AG09309 (cell line): ENCODE data around the gene BRIP1.
"Not testable (repeated sequence)": the region's sequence is repeated elsewhere in the genome, so short reads cannot be mapped to it uniquely, and the experiment has no call there.

Experiments
- DNase-seq: peaks from one replicate; pipeline ENCODE4 v3.0.0-alpha.2; 2010; ENCODE audit warnings: low read depth
- H3K4me3 ChIP-seq: 2 replicates; pipeline ENCODE4 v1.5.1; 2011; ENCODE audit warnings: mild to moderate bottlenecking, low read depth, low read length, moderate library complexity; ENCODE audit not compliant: control insufficient read depth
- TF ChIP-seq, protein P1 (sequence below): IDR thresholded peaks from 2 replicates; pipeline ENCODE4 v1.5.1; 2011; ENCODE audit warnings: mild to moderate bottlenecking, low read depth, low read length, inconsistent platforms; ENCODE audit not compliant: insufficient read depth, control insufficient read depth; ENCODE audit errors: missing control alignments

The BRIP1 gene

DNA sequence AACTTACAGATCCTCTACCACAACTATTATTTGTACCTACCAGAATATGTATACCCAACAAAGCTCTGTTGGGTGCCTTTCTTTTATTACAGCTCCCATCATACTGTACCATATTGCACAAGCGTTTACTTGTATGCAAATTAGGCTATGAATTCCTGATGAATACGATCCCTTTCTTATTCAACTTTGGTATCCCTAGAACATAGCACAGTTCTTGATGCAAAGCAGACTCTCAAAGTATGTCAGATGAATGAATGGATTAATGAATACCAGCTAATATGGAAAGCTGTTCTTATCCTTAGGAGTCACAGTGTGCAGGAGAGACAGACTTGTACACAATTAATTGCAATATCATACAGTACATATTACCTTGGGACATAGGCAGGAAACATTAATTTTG lies 192.6 kb downstream of the BRIP1 start:
- no peak for DNase-seq
- H3K4me3 ChIP-seq, result no peak overlapping the region
- TF ChIP-seq, protein P1, sequence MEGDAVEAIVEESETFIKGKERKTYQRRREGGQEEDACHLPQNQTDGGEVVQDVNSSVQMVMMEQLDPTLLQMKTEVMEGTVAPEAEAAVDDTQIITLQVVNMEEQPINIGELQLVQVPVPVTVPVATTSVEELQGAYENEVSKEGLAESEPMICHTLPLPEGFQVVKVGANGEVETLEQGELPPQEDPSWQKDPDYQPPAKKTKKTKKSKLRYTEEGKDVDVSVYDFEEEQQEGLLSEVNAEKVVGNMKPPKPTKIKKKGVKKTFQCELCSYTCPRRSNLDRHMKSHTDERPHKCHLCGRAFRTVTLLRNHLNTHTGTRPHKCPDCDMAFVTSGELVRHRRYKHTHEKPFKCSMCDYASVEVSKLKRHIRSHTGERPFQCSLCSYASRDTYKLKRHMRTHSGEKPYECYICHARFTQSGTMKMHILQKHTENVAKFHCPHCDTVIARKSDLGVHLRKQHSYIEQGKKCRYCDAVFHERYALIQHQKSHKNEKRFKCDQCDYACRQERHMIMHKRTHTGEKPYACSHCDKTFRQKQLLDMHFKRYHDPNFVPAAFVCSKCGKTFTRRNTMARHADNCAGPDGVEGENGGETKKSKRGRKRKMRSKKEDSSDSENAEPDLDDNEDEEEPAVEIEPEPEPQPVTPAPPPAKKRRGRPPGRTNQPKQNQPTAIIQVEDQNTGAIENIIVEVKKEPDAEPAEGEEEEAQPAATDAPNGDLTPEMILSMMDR, result no peak

GRCh38 chr17:61669522-61669921 lies 193.8 kb downstream of the BRIP1 start:
- TF ChIP-seq, protein P1, result no peak

DNA sequence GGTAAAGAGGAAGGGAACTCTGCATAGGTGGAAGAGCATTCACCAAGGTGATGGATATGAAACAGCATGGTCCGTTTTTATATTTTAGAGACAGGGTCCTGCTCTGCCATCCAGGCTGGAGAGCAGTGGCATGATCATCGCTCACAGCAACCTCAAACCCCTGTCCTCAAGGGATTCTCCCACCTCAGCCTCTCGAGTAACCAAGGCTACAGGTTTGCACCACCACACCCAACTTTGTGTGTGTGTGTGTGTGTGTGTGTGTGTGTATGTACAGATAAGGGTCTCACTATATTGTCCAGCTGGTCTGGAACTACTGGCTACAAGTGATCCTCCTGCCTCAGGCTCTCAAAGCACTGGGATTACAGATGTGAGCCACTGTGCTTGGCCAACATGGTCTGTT lies 194.8 kb downstream of the BRIP1 start:
- TF ChIP-seq, protein P1, result no peak
- DNase-seq, result no peak
- no peak overlapping the region for H3K4me3 ChIP-seq

More at GRCh38 chr17:61669522-61669921, 193.8 kb downstream of the BRIP1 start:
- no peak for DNase-seq
- no peak overlapping the region for H3K4me3 ChIP-seq

DNA sequence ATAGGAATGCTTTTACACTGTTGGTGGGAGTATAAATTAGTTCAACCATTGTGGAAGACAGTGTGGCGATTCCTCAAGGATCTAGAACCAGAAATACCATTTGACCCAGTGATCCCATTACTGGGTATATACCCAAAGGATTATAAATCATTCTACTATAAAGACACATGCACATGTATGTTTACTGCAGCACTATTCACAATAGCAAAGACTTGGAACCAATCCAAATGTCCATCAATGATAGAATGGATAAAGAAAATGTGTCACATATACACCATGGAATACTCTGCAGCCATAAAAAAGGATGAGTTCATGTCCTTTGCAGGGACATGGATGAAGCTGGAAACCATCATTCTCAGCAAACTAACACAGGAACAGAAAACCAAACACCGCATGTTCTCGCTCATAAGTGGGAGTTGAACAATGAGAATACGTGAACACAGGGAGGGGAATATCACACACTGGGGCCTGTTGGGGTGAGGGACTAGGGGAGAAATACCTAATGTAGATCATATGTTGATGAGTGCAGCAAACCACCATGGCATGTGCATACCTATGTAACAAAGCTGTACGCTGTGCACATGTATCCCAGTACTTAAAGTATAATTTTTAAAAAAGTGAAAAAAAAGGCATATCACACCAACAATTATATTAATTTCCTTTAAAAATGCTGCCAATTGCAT lies 196.8 kb downstream of the BRIP1 start:
- DNase-seq, H3K4me3 ChIP-seq: not testable (repeated sequence)

- TF ChIP-seq, protein P1, result no peak
- no peak overlapping the region for H3K4me3 ChIP-seq
- DNase-seq, result no peak
These were observed 200.0 kb downstream of the BRIP1 start for GRCh38 chr17:61663310-61663709.

- no peak for DNase-seq
- TF ChIP-seq, protein P1, result no peak
- no peak overlapping the region for H3K4me3 ChIP-seq
These were observed 200.6 kb downstream of the BRIP1 start for GRCh38 chr17:61662741-61663140.

DNA sequence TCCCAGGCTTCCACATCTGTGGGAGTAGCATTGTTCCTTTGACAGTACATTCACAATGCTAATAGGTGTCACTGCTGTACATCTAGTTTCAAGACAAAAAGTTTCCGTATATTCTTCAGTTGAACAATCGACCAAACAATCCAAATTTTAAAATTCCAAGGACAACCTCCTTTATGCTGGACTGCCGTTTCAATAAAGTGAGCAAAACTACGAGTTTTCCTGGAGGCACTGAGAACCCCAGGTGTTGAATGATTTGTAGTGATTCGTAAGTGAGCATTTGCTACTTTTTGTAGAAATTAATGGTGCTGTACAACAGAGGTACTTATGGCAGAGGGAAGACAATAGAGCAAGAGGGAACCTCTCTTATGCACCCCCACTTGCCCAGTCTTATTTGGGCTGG lies 201.1 kb downstream of the BRIP1 start:
- no peak overlapping the region for H3K4me3 ChIP-seq
- no peak for DNase-seq
- TF ChIP-seq, protein P1, result no peak
